GM23248 (cell line): Measurements from ENCODE around the gene GJC3. TPM values are rescaled to one million over a fixed set of nuclear protein-coding genes. Genes with fewer than 3 reads are reported as not detected.
"Not testable (repeated sequence)": the region's sequence is repeated elsewhere in the genome, so short reads cannot be mapped to it uniquely, and the experiment has no call there.

Experiments
- DNase-seq: peaks from one replicate; pipeline ENCODE4 v3.0.0-alpha.2; 2015
- H2AFZ ChIP-seq: fragments of 200-600 bp; sonication (generic); 2 replicates; pipeline ENCODE4 v1.6.1; 2016; ENCODE audit warnings: antibody characterized with exemption
- H3F3A ChIP-seq: fragments of 200-600 bp; sonication (generic); 2 replicates; pipeline ENCODE4 v1.6.1; 2016; ENCODE audit warnings: mild to moderate bottlenecking, antibody characterized with exemption, mixed run types; ENCODE audit not compliant: insufficient read depth
- H3K27ac ChIP-seq: fragments of 200-600 bp; sonication (generic); 2 replicates; pipeline ENCODE4 v1.5.1; 2016; ENCODE audit warnings: mild to moderate bottlenecking
- H3K27me3 ChIP-seq: fragments of 200-600 bp; sonication (generic); replicated peaks from 2 replicates; pipeline ENCODE4 v1.6.1; 2016; ENCODE audit warnings: mild to moderate bottlenecking; ENCODE audit not compliant: insufficient read depth
- H3K36me3 ChIP-seq: fragments of 200-600 bp; sonication (generic); 2 replicates; pipeline ENCODE4 v1.6.1; 2016; ENCODE audit warnings: low read depth, mild to moderate bottlenecking
- H3K4me1 ChIP-seq: fragments of 200-600 bp; sonication (generic); 2 replicates; pipeline ENCODE4 v1.6.1; 2016; ENCODE audit warnings: mild to moderate bottlenecking; ENCODE audit not compliant: insufficient read depth
- H3K4me2 ChIP-seq: fragments of 200-600 bp; sonication (generic); one replicate; pipeline ENCODE4 v1.6.1; 2016; ENCODE audit warnings: mild to moderate bottlenecking; ENCODE audit not compliant: unreplicated experiment
- H3K4me3 ChIP-seq: fragments of 200-600 bp; sonication (generic); 2 replicates; pipeline ENCODE4 v1.5.1; 2016; ENCODE audit warnings: mild to moderate bottlenecking
- H3K79me2 ChIP-seq: fragments of 200-600 bp; sonication (generic); 2 replicates; pipeline ENCODE4 v1.6.1; 2016; ENCODE audit warnings: mild to moderate bottlenecking; ENCODE audit not compliant: insufficient read depth
- H3K9ac ChIP-seq: fragments of 200-600 bp; sonication (generic); 2 replicates; pipeline ENCODE4 v1.6.1; 2016; ENCODE audit warnings: mild to moderate bottlenecking
- H3K9me2 ChIP-seq: fragments of 200-600 bp; sonication (generic); 2 replicates; pipeline ENCODE4 v1.6.1; 2016; ENCODE audit warnings: mixed run types, mild to moderate bottlenecking, moderate library complexity; ENCODE audit not compliant: insufficient read depth
- H3K9me3 ChIP-seq: fragments of 200-600 bp; sonication (generic); one replicate; pipeline ENCODE4 v1.6.1; 2017; ENCODE audit warnings: low read depth
- H4K20me1 ChIP-seq: fragments of 200-600 bp; sonication (generic); 2 replicates; pipeline ENCODE4 v1.6.0; 2016; ENCODE audit not compliant: insufficient read depth
- EZH2 ChIP-seq: fragments of 200-600 bp; sonication (generic); IDR thresholded peaks from 2 replicates; pipeline ENCODE4 v1.6.1; 2018; ENCODE audit warnings: antibody characterized with exemption, mild to moderate bottlenecking; ENCODE audit not compliant: insufficient read depth, poor library complexity, severe bottlenecking
- EZH2phosphoT487 ChIP-seq: fragments of 200-600 bp; sonication (generic); IDR thresholded peaks from 2 replicates; pipeline ENCODE4 v1.6.1; 2018; ENCODE audit warnings: antibody characterized with exemption, moderate library complexity, mild to moderate bottlenecking, low read depth; ENCODE audit not compliant: insufficient read depth
- WGBS, 2 experiments: methylation state at CpG; one replicate each; pipeline ENCODE4 v1.1.6; 2015 to 2017; ENCODE audit warnings: low lambda C conversion rate in 2 of 2, low coverage in 1 of 2; ENCODE audit errors: missing lambda C conversion rate in 2 of 2; 5-methylcytosine and 5-hydroxymethylcytosine counted together
- in situ Hi-C: fragments of 300-500 bp; cut with MboI; formaldehyde crosslinking; loops from 2 replicates; pipeline ENCODE4 v1.15.0; 2020
- polyA plus RNA-seq: library from polyadenylated mRNA; unstranded; fragments of >200 nt; fragmentation: Nextera tagmentation; extraction: Ambion mirVana; gene quantifications from 2 replicates; pipeline ENCODE4 v1.2.1, GENCODE V29; 2016
- total RNA-seq: library from RNA; depleted of rRNA; stranded (reverse); fragments of >200 nt; shearing (Covaris generic); gene quantifications from 2 replicates; pipeline ENCODE4 v1.2.3, GENCODE V29; 2014

GJC3 gene
- total and polyA plus RNA-seq, 2 experiments from 2014 or later, result not detected

DNA sequence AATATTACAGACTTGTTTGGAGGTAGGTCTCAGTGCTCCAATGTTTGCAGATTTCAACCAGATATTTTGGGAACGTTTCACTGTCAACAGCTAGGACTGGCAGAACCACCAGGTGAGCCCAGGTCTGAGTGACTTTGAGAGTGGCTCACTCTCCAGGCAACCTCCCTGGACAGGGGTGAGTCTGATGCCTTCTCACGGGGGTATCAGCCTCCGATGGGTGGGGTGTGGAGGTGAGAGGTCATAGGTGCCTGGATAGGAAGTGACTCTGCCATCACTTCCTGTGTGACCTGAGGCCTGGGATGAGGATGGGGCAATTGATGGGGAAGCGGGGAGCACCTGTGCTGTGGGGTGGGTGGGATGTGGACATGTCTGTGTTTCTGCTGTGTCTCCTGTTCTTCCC, 41.8 kb upstream of the GJC3 start:
- Histone ChIP-seq H3K4me2 (no peak overlapping the region), H3K9ac (no peak overlapping the region), H3K4me1 (no peaks in the 10 kb centered on the region), H3K9me3 (no peaks in the 10 kb centered on the region), H3K4me3 (no peak overlapping the region), H2AFZ (no peak overlapping the region), H3K27me3 (no peaks in the 10 kb centered on the region; the same call in 1 of the 2 replicates), H3K9me2 (no peaks in the 10 kb centered on the region), H3K36me3 (no peaks in the 10 kb centered on the region), H3K79me2 (no peaks in the 10 kb centered on the region), H3F3A (no peaks in the 10 kb centered on the region), H3K27ac (no peak overlapping the region), H4K20me1 (no peaks in the 10 kb centered on the region)
- 32 to 42% methylated on average over 4 of the region's 4 CpGs for WGBS, 2 experiments
- in situ Hi-C loops, result no loop called here
- TF ChIP-seq EZH2phosphoT487 (no peak), EZH2 (no peak)
- no peak for DNase-seq

DNA sequence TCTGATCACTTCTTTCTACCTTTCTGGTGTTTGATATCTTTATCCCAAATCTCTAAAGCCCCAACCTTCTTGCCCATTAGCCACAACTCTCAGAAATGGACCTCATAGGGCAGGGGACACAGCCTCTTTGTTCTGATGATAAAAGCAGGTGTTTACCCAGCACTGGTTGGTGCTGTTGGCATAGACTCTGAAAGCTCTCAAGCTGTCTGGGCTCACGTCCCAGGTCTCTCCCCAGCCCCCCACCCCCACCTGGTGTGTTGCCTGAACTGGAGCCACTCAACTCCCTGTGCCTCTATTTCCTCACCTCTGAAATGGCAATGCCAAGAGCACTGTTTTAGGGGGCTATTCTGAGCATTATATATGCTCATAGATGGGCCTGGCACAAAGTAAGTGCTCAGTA, 40.4 kb upstream of the GJC3 start:
- DNase-seq, H3K27ac ChIP-seq, H3K4me2 ChIP-seq, H3K4me3 ChIP-seq, in situ Hi-C loops, H3K79me2 ChIP-seq, H3K36me3 ChIP-seq, H3K9me3 ChIP-seq, H2AFZ ChIP-seq, H3F3A ChIP-seq, H4K20me1 ChIP-seq, H3K4me1 ChIP-seq, H3K9me2 ChIP-seq, H3K27me3 ChIP-seq, H3K9ac ChIP-seq: not testable (repeated sequence)
- 0% methylated on average over 1 of the region's 1 CpG for WGBS, 2 experiments

DNA sequence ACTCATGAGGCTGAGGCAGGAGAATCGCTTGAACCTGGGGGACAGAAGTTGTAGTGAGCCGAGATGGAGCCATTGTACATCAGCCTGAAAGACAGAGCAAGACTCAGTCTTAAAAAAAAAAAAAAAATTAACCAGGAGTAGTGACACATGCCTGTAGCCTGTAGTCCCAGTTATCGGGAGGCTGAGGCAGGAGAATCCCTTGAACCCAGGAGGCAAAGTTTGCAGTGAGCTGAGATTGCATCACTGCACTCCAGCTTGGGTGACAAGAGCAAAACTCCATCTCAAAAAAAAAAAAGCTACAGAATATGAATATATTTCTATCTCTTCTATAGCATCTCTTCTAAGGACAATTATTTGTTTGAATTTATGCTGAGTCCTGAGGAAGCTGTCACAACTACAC, 39.9 kb upstream of the GJC3 start:
- in situ Hi-C loops, result no loop called here
- no peaks in the 10 kb centered on the region for H3K9me2 ChIP-seq
- no peaks in the 10 kb centered on the region for H3F3A ChIP-seq
- H3K4me1 ChIP-seq, result no peaks in the 10 kb centered on the region
- H3K79me2 ChIP-seq, result no peaks in the 10 kb centered on the region
- no peak overlapping the region for H3K27ac ChIP-seq
- H3K4me2 ChIP-seq, result no peak overlapping the region
- TF ChIP-seq EZH2 (no peak), EZH2phosphoT487 (no peak)
- DNase-seq, result no peak
- no peaks in the 10 kb centered on the region; the same call in 1 of the 2 replicates for H3K27me3 ChIP-seq
- H3K9me3 ChIP-seq, result no peaks in the 10 kb centered on the region
- H2AFZ ChIP-seq, result no peak overlapping the region
- no peaks in the 10 kb centered on the region for H3K36me3 ChIP-seq
- WGBS, 2 experiments, result 68 to 72% methylated on average over 3 of the region's 3 CpGs
- H3K9ac ChIP-seq, result no peak overlapping the region
- no peaks in the 10 kb centered on the region for H4K20me1 ChIP-seq
- no peak overlapping the region for H3K4me3 ChIP-seq

DNA sequence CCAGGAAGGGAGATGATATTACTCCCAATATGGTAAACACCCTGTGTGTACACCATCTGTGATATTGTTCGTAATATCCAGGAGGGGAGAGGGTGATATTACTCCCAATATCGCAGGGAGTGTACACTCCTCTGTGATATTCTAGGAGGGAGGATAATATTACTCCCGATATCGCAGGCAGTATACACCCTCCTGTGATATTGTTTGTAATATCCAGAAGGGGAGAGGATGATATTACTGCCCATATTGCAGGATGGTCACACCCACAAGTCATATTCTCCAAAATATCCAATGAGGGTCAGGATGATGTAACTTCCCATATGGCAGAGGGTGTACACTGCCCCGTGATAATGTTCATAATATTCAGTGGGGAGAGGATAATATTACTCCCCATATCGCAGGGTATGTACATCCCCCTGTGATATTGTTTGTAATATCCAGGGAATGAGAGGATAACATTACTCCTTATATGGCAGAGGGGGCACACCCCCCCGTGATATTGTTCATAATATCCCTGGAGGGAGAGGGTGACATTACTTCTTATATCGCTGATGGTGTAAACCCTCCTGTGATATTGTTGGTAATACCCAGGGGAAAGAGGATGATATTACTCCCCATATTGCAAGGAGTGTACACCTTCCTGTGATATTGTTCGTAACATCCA, 29.3 kb upstream of the GJC3 start:
- in situ Hi-C loops, result no loop called here
- no peak overlapping the region for H2AFZ ChIP-seq
- H3K36me3 ChIP-seq, result no peaks in the 10 kb centered on the region
- no peaks in the 10 kb centered on the region for H4K20me1 ChIP-seq
- TF ChIP-seq EZH2phosphoT487 (no peak), EZH2 (no peak)
- H3K4me1 ChIP-seq, result peaks cover 6% of the 10 kb centered on the region
- H3K27ac ChIP-seq, result no peak overlapping the region
- no peak overlapping the region for H3K4me2 ChIP-seq
- H3K79me2 ChIP-seq, result no peaks in the 10 kb centered on the region
- peaks cover 25% of the 10 kb centered on the region; the same call in 1 of the 2 replicates for H3K27me3 ChIP-seq
- no peak for DNase-seq
- WGBS, 2 experiments, result 56 to 59% methylated on average over 9 of the region's 9 CpGs
- no peak overlapping the region for H3K9ac ChIP-seq
- no peaks in the 10 kb centered on the region for H3K9me2 ChIP-seq
- no peaks in the 10 kb centered on the region for H3K9me3 ChIP-seq
- no peak overlapping the region for H3K4me3 ChIP-seq
- H3F3A ChIP-seq, result 0 out of 2 replicates have a peak, but pooled peaks cover 6% of the 10 kb centered on the region

DNA sequence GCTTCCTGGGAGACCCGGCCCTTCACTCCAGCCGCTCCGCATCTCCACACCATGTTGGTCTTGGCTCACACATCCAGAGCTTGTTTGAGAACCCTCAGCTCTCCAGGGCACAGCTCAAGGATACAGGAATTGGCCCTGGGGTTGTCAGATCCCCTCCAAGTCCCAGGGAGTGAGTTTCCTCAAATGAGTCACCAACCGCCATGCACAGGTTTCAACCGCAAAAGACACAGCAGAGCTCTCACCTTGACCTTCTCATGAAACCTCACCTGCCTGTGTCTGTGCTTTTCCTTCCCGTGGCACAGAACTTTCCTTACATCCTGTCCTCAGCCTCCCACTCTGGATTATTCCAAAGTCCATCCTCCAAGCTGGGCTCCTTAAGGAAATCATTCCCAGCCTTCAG, 25.8 kb upstream of the GJC3 start:
- no peak overlapping the region for H3K9ac ChIP-seq
- H2AFZ ChIP-seq, result no peak overlapping the region
- H3F3A ChIP-seq, result 0 out of 2 replicates have a peak, but pooled peaks cover 6% of the 10 kb centered on the region
- no peak for DNase-seq
- no peak overlapping the region for H3K4me3 ChIP-seq
- H3K9me3 ChIP-seq, result no peaks in the 10 kb centered on the region
- H3K9me2 ChIP-seq, result no peaks in the 10 kb centered on the region
- no peaks in the 10 kb centered on the region for H3K36me3 ChIP-seq
- H4K20me1 ChIP-seq, result no peaks in the 10 kb centered on the region
- TF ChIP-seq EZH2phosphoT487, result no peak
- TF ChIP-seq EZH2, result no peak
- H3K27ac ChIP-seq, result no peak overlapping the region
- 80 to 93% methylated on average over 6 of the region's 6 CpGs for whole genome bisulfite sequencing, 2 experiments
- peaks cover 6% of the 10 kb centered on the region; the same call in 1 of the 2 replicates for H3K27me3 ChIP-seq
- H3K79me2 ChIP-seq, result no peaks in the 10 kb centered on the region
- H3K4me1 ChIP-seq, result peaks cover 11% of the 10 kb centered on the region
- H3K4me2 ChIP-seq, result no peak overlapping the region
- in situ Hi-C loops, result no loop called here

DNA sequence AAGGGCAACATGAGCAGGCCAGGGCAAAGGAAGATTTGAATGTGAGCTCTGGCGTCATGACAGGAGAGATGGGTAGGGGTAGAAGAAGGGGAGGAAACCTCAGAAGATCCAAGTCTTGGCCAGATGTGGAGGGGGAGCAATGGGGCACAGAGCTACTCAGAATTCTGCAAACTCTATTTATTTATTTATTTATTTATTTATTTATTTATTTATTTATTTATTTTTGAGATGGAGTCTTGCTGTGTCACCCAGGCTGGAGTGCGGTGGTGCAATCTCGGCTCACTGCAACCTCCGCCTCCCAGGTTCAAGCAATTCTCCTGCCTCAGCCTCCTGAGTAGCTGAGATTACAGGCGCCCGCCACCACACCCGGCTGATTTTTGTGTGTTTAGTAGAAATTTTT, 25.2 kb upstream of the GJC3 start:
- H3K4me3 ChIP-seq, H3K27ac ChIP-seq, H4K20me1 ChIP-seq, H3K79me2 ChIP-seq, H3K36me3 ChIP-seq, H3F3A ChIP-seq, H3K4me2 ChIP-seq, H3K27me3 ChIP-seq, in situ Hi-C loops, H3K9ac ChIP-seq, H3K9me2 ChIP-seq, H2AFZ ChIP-seq, DNase-seq, H3K9me3 ChIP-seq: not testable (repeated sequence)
- H3K4me1 ChIP-seq, result peaks cover 11% of the 10 kb centered on the region
- WGBS, 2 experiments, result 74 to 85% methylated on average over 7 of the region's 7 CpGs
